ENCODE results near the gene KLK10.
"Not testable (repeated sequence)": the region's sequence is repeated elsewhere in the genome, so short reads cannot be mapped to it uniquely, and the experiment has no call there.

Gene KLK10

GRCh38 chr19:51000981-51001380 lies 18.5 kb downstream of the KLK10 start:
- DNase-seq: no peak

- no peak for DNase-seq
Observed at GRCh38 chr19:51000426-51000825, 19.1 kb downstream of the KLK10 start.

GRCh38 chr19:50998686-50999085 lies 20.8 kb downstream of the KLK10 start:
- DNase-seq: no peak

GRCh38 chr19:50998061-50998460 lies 21.4 kb downstream of the KLK10 start:
- DNase-seq: no peak

GRCh38 chr19:50994129-50994528 lies 25.4 kb downstream of the KLK10 start:
- DNase-seq: no peak

- no peak for DNase-seq
Observed at GRCh38 chr19:50992666-50993035, 26.9 kb downstream of the KLK10 start.

- not testable (repeated sequence) for DNase-seq
Observed at GRCh38 chr19:50984416-50984815, 35.1 kb downstream of the KLK10 start.

GRCh38 chr19:50983625-50984292 lies 35.8 kb downstream of the KLK10 start, which contains the start of gene KLK7:
KLK7 (minus strand) TSS chr19:50983917; CDS start chr19:50982399, 1,518 bp downstream.
- no peak for DNase-seq

- DNase-seq: no peak
Observed at GRCh38 chr19:50982186-50982585, 37.3 kb downstream of the KLK10 start.

- DNase-seq: no peak
Observed at GRCh38 chr19:50981587-50982146, 37.8 kb downstream of the KLK10 start.

GRCh38 chr19:50980208-50980607 lies 39.3 kb downstream of the KLK10 start:
- no peak for DNase-seq

- DNase-seq: no peak
Observed at GRCh38 chr19:50979758-50980157, 39.8 kb downstream of the KLK10 start.

GRCh38 chr19:50978772-50979390 lies 40.6 kb downstream of the KLK10 start:
- no peak for DNase-seq

- DNase-seq: no peak
Observed at GRCh38 chr19:50977626-50978025, 41.9 kb downstream of the KLK10 start.

- no peak for DNase-seq
Observed at GRCh38 chr19:50975766-50976165, 43.7 kb downstream of the KLK10 start.

GRCh38 chr19:50974702-50975556 lies 44.6 kb downstream of the KLK10 start:
- DNase-seq: no peak

GRCh38 chr19:50972795-50973376 lies 46.6 kb downstream of the KLK10 start:
- DNase-seq: no peak

GRCh38 chr19:50969810-50970209 lies 49.7 kb downstream of the KLK10 start:
- not testable (repeated sequence) for DNase-seq

- DNase-seq: no peak
Observed at GRCh38 chr19:50969413-50969760, 50.1 kb downstream of the KLK10 start, which contains the start of gene KLK6. KLK6 (minus strand) TSS chr19:50969591; CDS start chr19:50968104, 1,487 bp downstream.

- no peak for DNase-seq
Observed at GRCh38 chr19:50968716-50969412, 50.6 kb downstream of the KLK10 start.

- DNase-seq: no peak
Observed at GRCh38 chr19:50967929-50968715, 51.4 kb downstream of the KLK10 start.

- no peak for DNase-seq
Observed at GRCh38 chr19:50964266-50964665, 55.2 kb downstream of the KLK10 start.

Data from NCI-H2081 treated with DMSO at 0.1 percent for 48 hours (cell line).